Medulla oblongata (tissue), 1 donor: ENCODE measurements around the gene CHST6.
A peak's percentile ranks its signal among the peaks of the same experiment; 100 is the strongest.
"Not testable (repeated sequence)": the region's sequence is repeated elsewhere in the genome, so short reads cannot be mapped to it uniquely, and the experiment has no call there.

Experiments used
- DNase-seq: peaks from one replicate; pipeline ENCODE4 v3.0.0-alpha.2; 2015; ENCODE audit errors: extremely low spot score

The CHST6 gene

DNA sequence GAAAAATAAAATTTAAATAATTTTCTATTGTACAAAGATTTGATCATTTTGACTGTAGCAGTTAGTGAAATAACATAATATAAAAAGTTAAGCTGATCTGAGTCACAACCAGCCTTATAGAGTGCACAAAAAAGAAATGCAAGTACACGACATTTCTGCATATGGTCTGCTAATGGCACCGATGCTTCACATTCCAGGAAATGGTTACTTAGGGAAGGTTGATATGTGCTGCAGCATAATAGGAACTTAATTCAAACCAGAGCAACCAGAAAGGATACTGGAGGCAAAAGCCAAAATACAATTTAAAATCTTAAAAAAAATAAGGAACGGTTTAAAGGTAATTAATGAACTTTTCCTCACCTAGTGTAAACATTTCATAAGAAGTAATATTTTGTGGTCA lies 51.9 kb downstream of the CHST6 start:
- no peak for DNase-seq

GRCh38 chr16:75433732-75434413 lies 61.4 kb downstream of the CHST6 start:
- DNase-seq = no peak

DNA sequence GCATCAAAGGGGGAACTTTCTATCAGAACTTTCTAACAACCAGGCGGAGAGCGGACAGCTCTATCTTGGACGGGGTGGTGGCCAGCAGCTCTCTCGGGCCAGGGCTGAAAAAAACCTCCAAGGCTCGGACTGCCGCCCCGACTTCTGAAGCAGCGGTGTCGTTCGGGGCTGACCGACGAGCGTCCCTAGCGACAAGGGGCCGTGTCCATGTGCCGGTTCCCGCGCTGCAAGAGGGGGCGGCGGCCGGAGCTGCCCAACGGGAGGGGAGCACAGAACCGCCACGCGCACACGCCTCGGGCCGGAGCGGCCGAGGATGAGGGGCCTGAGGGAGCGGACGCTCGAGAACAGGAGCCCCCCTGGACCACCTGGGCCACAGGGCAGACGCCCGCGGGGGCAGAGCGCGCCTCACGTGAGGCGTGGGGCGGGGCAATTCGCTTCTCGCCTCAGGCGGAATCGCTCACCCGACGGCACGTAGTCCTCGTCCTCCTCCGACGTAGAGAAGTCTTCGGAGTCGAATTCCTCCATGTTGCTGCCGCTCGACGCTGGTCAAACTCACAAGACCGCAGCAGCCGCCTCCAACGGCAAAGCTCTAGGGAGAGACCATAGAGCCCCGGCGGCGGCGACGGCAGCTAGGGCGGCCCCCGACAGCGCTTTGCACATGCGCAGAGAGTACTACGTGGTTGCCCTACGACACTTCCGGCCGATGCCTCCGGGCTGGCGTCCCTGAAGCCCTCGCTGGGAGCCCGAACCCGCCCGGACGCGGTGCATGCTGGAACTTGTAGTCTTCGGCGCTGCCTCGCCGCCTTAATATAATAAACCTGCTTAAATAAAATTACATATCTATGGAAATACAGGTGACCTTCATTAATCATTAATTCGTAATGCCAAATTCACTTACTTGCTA lies 62.2 kb downstream of the CHST6 start, which contains the start of gene CFDP1:
Gene CFDP1 (minus strand): TSS at position 676 of the 904 bp plus-strand sequence. CDS start 151 bp downstream, at position 525.
- peak; percentile 98 for DNase-seq

DNA sequence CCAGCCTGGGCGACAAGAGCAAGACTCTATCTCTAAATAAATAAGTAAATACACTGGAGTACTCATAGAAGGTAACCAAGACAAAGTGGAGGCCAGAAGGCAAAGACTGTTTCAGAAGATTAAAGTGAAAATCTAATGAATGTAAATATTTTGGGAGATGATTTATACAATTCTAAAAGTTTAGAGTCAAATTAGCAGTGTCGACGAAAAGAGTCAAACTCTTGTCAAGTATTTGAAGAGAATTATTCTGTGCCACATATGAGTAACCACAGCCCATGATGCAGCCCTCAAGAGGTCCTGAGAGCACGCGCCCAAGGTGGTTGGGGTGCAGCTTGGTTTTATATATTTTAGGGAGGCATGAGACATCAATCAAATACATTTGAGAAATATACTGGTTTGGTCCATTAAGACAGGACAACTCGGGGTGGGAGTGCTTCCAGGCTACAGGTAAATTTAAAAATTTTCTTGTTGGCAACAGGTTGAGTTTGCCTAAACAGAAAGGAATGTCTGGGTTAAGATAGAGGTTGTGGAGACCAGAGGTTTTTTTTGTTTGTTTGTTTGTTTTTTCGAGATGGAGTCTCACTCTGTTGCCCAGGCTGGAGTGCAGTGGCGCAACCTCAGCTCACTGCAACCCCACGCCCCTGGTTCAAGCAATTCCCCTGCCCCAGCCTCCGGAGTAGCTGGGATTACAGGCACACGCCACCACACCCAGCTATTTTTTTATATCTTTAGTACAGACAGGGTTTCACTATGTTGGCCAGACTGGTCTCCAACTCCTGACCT lies 65.4 kb downstream of the CHST6 start:
- DNase-seq = no peak

DNA sequence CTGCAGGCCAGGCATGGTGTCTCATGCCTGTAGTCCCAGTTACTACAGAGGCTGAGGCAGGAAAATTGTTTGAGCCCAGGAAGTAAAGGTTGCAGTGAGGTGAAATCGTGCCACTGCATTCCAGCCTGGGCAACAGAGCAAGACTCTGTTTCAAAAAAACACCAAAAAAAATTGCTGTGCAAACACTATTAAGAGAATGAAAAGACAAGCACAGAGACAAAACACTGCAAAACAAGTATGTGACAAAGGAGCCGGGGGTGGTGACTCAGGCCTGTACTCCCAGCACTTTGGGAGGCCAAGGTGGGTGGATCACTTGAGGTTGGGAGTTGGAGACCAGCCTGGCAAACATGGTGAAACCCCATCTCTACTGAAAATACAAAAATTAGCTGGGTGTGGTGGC lies 68.7 kb downstream of the CHST6 start:
- not testable (repeated sequence) for DNase-seq

DNA sequence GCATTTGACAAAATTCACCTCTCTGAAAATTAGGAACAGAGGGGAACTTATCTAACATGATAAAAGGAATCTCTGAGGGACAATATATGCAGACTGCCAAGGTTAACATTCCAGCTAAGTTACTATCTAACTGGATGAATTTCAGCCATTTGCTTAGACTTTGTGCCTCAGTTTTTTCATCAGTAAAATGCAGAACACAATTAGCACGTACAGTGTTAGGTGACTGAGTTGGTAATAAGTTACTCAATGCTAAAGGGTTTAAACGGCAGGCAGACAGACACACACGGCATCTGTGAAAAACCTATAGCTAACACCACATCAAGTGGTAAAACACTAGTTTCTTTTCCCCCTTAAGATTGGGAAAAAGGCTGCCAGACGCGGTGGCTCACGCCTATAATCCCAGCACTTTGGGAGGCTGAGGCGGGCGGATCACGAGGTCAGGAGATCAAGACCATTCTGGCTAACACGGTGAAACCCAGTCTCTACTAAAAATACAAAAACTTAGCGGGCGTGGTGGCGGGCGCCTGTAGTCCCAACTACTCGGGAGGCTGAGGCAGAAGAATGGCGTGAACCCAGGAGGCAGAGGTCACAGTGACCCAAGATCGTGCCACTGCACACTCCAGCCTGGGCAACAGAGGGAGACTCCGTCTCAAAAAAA lies 71.0 kb downstream of the CHST6 start:
- DNase-seq = not testable (repeated sequence)

DNA sequence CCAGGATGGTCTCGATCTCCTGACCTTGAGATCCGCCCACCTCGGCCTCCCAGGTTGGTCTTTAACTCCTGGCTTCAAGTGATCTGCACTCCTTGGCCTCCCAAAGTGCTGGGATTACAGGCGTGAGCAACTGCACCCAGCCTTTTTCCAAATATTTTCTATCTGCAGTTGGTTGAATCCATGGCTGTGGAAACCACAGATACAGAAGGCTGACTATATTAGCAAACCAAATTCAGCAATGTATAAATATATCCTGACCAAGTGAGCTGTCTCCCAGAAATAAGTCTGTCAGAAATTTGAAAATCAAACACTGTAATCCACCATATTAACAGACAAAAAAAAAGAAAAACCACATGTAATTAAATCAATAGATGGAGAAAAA lies 71.5 kb downstream of the CHST6 start:
- DNase-seq = no peak
